Astrocyte (in vitro differentiated cells and primary cell): Measurements from ENCODE around the gene MICAL3.

Experiments used
- CTCF ChIP-seq: IDR thresholded peaks from 2 replicates; pipeline ENCODE4 v1.5.1; 2011; ENCODE audit warnings: low read depth, mild to moderate bottlenecking, inconsistent platforms, low read length, moderate library complexity; ENCODE audit not compliant: insufficient read depth
- EZH2 ChIP-seq: IDR thresholded peaks from 2 replicates; pipeline ENCODE4 v1.6.1; 2012; ENCODE audit warnings: mild to moderate bottlenecking, low read length, inconsistent platforms; ENCODE audit not compliant: insufficient read depth

GRCh38 chr22:17985606-17986005 is 38.8 kb downstream of the MICAL3 start:
- TF ChIP-seq CTCF (no peak), EZH2 (no peak)
